HG02885 (cell line): ENCODE measurements around the gene NUP133.
A peak's percentile ranks its signal among the peaks of the same experiment; 100 is the strongest.

Source experiments
- ATAC-seq: cut with Tn5 transposase; IDR thresholded peaks from one replicate; pipeline ENCODE4 v1.9.1; 2021; ENCODE audit warnings: mild to moderate bottlenecking; ENCODE audit not compliant: unreplicated experiment, poor library complexity

The NUP133 gene

DNA sequence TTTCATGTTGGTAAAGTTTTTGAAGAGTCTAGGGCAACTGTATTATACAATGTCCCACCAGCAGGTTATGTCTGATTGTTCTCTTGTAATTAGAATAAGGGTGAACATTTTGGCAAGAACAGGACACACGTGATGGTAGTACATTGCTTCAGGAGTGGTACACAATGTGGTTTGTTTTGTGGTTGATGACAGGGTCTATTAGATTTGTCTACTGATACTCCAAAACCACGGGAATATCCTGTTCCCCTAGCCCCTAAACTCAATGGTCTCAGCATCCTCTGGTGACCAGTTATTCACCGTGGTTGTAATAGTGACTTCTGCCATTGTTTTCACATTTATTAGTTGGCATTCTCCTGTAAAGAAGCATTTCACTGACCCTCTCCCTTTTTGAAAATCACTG, 52.1 kb downstream of the NUP133 start:
- no peak for ATAC-seq

DNA sequence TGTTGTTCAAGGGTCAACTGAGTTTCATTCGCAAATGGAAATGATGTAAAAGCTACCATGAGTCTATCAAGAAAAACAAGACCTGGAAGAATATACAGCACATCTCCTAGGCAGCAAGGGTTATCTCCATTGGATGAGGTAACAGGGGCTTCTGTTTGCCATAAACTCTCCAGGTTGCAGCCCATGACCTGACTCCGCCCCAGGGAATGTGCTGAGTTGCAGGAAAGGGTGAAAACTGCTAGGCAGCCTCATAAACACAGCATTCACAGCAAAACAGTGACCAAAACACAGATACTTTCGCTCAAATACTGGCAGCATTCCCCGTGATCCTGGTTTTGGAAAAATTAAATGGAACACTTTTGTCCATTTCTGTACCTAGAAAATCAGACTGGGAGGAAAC, 54.1 kb downstream of the NUP133 start:
- ATAC-seq: no peak

DNA sequence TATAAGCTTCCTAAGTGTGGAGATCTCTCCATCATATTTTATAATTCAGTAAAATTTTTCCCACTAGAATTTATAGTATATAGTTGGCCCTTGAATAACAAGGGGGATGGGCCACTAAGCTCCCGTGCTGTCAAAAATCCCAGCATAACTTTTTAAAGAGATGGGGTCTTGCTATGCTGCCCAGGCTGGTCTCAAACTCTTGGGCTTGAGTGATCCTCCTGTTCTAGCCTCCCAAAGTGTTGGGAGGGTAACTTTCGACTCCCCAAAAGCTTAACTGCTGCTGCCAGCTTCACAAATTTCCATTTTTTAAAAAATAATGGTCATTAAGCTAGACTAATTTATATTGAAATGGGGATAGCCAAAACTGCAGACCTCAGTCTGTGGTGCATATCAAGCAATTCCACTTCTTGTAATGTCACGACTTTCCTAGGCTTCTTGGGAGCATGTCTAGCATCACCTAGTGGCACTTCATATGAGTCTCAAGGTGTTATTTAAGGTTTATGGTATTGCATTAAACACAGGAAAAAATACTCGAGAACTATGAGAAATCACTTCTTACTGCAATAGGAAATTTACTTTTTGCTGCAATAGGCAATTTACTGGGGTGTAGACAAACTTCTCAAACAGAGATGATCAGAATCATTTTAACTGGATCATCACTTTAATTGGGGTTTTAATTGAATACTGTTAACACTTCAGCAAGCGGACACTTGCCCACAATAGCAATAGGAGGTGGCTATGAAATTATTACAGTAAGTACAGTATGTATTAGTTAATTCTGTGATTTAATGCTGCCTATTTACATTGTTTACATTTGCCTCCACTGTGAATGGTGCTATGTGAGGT, 55.0 kb downstream of the NUP133 start:
- no peak for ATAC-seq

DNA sequence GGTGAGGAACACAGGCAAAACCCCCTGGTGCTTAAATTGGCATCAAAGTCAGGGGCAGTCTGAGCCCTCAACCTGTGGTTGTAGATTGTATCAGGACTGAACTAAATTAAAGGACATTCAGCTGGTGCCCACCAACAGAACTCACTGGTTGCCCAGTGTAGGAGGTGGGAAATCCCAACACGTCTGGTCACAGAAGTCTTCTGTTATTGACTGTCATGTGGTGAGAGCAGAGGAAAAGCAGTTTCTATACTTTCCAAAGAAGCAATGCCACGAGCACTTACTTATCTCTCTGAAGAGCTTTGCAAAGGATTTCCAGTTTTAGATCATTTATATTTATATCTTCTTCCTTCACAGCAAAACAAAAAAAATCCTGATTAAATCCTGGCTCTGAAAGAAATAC, 59.3 kb downstream of the NUP133 start:
- ATAC-seq: no peak

DNA sequence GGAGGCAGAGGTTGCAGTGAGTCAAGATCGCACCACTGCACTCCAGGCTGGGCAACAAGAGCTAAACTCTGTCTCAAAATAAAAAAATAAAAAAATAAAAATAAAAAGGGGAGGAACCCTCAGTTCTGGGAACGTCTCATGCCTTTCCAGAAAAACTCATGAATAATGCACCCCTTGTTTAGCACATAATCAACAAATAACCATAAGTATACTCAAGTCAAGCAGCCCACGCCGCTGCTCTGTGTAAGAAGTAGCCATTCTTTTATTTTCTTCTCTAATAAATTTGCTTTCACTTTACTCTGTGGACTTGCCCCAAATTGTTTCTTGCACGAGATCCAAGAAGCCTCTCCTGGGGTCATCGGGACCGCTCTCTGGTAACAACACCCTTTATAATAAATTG, 59.8 kb downstream of the NUP133 start:
- ATAC-seq: no peak

DNA sequence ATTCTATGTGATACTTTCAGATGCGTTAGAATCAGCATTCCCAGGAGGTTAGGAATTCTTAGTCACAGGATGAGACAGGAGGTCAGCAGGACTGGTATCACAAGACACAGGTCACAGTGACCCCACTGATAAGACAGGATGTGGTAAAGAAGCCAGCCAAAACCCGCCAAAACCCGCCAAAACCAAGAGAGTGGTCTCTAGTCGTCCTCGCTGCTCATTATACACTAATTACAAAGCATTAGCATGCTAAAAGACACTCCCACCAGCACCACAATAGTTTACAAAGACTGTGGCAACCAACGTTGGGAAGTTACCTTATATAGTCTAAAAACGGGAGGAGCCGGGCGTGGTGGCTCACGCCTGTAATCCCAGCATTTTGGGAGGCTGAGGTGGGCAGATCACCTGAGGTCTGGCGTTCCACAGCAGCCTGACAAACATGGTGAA, 60.3 kb downstream of the NUP133 start:
- no peak for ATAC-seq

DNA sequence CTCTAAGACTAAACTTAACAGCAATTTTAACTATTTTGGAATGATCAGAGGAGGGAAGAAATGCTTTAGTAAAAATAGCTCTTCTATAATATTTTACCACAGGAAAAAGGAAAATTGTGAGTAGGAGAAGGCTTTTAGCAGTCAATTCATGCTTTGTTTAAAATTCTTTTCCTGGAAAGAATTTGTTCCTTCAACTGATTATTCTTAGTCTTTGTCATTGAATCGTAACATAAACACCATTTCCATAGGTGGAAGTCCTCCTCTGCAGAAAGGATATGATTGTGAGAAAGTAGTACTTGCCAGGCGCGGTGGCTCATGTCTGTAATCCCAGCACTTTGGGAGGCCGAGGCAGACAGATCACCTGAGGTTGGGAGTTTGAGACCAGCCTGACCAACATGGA, 62.3 kb downstream of the NUP133 start:
- no peak for ATAC-seq

DNA sequence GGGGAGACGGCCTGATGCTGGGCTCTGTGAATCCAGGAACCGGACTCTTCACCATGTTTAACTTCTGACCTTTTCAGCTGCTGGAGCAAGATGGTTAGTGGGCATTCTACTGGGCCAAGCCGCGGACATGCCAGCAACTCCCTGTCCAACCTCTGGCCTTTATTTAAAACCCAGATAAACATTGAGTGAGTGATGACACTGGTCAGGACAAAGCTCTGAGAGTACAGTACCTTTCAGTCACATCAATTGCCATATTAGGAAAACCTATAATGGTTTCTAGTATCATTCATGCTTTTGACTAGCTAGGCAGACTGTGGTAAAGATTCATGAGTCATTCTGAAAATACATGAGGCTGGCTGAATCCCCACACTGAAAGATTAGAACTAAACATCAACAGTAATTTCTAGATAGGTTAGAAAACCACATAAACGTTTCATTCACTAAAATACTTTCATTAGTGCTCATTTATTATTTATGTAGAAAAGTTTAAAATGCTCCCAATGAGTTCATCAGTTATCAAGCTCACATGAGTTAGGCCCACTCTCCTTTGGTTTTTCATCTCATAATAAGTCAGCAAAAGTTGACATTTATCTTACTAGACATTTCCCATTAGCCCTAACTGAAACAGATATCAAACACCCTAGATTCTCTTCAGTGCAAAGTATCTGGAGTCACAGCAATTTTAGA, 67.1 kb downstream of the NUP133 start:
- peak; percentile 98 for ATAC-seq

DNA sequence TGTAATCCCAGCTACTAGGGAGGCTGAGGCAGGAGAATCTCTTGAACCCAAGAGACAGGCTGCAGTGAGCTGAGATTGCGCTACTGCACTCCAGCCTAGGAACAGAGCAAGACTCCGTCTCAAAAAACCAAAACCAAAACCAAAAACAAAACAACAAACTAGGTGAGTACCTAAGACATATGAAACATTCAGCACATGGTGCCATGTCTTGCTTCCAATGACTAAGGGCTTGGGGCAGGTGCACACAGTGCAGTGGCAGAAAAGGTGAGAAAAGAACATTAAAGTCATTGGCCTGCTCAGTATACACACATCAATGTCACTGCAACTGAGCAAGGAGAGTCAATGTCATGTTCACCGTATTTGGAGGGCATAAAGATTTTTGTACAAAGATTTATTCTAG, 70.1 kb downstream of the NUP133 start:
- ATAC-seq: no peak

DNA sequence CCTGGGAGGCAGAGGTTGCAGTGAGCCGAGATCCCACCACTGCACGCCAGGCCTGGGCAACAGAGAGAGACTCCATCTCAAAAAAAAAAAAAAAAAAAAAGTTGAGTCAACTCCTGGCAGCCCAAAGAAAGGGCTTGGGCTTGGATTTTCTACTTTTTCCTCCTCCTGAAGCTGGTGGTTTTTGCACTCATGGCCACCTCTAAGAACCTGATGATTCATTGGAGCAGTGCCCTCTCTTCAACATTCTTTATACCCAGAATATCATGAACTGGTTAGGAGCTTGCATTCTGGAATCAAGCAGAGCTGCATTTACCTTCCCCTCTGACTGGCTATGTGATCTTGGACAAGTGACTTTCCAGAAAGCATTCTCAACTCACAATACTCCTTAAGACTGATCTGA, 70.7 kb downstream of the NUP133 start:
- ATAC-seq: no peak

DNA sequence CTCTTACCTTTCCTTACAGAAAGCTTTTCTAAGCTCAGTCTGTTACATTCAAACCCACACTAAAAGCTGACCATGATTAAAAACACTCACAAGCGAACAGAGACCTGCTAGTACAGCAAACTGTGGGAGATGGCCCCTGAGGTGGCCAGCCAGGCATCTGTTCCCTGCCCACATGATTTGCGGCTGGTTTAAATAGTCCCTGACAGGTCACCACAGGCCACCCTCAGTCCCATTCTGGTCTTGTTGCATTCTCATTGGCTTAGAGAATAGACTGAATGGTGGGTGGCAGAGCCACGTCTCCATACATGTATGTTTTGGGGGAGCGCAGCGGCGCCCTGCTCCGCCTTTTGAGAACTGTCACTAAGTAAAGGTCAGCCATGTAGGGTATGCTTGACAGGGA, 71.9 kb downstream of the NUP133 start:
- no peak for ATAC-seq

DNA sequence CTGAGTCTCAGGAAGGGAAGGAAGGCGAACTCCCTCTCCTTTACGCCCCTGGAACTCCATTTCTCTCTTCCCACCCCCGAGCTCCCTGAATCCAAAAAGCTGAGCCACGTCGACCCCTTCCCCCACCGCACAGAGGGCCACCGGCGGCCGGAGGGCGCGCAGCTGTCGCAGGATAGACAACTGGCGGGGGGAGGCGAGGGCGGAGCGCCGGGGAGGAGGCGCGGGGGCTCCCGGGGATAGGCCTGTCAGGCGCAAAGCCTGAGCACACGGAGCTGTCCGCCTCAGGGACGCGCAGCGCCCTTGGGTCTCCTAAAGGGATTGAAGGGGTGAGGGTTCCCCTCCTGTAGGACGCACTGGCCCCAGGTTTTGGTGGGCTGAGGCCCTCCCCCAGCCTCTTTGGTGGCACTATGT, 73.5 kb downstream of the NUP133 start:
- no peak for ATAC-seq

DNA sequence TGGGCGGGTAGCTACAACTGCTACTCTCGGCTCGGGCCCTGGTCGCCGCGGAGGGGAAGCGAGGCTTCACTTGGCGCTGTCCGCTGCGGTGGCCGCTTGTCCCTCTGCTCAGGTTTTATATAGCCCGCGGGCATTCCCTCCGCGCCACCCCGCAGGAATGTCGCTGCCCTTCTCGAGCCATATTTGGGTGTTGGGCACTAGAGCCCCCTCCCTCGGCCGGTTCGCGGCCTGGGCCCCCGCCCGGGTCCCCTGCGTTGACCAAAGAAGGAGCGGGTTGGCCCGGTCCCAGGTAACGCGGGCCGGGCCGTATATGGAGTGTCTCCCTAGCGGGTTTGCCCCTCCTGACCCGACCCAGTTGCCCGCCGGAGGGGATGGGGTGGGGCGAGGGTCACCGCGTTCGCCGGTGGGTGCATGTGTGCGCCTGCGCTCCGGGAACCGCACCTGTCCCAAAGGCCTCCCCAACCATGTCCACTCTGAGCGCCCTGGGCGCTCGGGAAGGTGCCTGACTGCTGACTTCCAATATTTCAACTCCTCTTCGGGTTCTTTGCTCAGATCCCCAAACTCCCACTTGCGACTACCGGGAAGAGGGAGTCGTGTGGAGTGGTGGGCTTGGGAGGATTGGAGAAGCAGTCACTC, 74.0 kb downstream of the NUP133 start, which contains the start of gene ACTA1:
TSS of gene ACTA1 (minus strand) at position 90 of the 636 bp plus-strand sequence. CDS start 979 bp downstream, outside the sequence.
- ATAC-seq: no peak

DNA sequence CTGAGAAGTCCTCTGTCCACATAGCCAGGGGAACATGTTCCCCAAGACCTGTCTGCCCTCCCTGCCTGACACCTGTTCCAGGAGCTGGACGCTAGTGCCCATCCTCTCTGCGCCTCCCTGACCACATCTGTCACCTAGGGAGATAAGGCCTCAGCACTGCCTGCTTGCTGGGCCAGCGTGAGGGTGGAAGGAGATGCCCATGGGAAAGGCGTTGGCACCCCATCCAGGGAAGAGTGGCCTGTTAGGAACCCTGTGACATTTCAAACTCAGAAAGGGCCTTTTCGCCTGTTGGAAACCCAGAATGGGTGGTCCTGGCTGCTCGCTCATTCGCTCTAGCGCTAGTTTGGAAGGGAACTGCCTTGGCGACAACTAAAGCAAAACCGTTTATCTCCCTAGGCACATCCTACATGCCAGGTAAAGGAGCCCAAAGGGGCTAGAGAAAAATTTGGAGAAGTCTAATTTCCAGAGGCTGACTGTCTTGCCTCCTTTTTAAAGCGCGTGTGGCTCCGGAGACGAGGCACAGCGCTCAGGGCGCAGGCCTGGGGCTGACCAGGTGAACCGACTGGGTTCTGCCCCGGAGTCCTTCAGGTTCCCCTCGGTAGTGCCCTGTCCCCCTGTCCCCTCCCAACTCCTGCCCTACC, 74.7 kb downstream of the NUP133 start:
- no peak for ATAC-seq

DNA sequence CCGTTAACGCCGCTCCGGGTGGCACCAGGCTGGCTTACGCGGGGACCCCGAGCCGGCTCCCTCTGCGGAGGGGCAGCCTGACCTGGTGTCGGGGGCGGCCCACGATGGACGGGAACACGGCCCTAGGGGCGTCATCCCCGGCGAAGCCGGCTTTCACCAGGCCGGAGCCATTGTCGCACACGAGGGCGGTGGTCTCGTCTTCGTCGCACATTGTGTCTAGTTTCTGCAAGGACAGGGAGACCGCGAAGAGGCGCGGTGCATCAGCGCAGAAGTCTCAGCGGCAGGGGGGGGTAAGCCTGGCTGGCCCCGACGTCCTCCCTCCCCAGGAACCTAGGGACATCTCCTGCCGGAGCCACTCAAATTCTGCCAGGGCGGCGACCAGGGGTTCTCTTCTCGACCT, 75.2 kb downstream of the NUP133 start:
- ATAC-seq: no peak

DNA sequence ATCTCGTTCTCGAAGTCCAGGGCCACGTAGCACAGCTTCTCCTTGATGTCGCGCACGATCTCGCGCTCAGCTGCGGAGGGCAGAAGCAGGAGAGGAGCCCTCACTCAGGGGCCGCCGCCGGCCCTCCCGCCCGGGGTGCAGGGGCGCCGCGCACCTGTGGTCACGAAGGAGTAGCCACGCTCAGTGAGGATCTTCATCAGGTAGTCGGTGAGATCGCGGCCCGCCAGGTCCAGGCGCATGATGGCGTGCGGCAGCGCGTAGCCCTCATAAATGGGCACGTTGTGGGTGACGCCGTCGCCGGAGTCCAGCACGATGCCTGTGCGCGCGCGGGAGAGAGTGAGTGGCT, 76.1 kb downstream of the NUP133 start:
- no peak for ATAC-seq

DNA sequence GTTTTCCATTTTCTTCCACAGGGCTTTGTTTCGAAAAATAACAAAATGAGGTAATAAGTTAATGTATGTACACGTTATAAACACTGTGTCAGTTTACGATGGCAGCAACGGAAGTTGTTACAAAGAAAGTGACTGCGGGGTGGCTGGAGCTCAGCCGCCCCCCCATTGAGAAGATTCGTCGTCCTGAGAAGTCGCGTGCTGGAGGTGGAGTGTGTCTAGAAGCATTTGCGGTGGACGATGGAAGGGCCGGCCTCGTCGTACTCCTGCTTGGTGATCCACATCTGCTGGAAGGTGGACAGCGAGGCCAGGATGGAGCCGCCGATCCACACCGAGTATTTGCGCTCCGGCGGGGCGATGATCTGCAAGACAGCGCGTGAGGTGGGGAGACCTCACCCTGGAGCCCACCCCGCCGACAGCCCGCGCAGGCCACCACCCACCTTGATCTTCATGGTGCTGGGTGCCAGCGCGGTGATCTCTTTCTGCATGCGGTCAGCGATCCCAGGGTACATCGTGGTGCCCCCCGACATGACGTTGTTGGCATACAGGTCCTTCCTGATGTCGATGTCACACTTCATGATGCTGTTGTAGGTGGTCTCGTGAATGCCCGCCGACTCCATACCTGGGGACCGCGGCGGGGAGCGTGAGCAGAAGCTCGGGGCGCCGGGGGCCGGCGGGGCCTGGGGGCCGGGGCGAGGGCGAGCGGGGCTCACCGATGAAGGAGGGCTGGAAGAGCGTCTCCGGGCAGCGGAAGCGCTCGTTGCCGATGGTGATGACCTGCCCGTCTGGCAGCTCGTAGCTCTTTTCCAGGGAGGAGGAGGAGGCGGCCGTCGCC, 76.6 kb downstream of the NUP133 start:
- ATAC-seq: no peak

DNA sequence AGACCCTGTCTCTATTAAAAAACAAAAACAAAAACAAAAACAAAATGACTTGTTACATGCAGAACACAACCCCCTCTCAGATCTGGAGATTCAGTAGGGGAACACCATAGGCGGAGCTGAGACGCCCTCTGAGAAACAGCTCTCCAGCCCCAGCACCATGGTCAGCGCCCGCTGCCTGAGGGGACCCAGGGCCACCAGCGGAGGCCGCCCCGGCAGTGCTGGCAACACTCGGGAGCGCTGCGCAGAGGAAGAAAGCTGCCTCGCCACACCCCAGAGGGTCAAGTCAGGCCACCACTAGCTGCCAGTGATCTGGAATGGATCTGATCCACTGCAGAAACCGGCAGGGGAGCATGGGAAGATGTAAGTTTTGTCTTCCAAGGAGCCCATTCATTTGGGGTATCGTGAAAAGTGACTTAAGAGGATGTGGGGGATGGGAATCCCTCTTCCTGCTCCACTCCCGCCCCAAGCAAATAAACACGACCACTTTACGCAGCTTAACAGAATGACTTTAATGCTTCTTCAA, 77.3 kb downstream of the NUP133 start:
- no peak for ATAC-seq

DNA sequence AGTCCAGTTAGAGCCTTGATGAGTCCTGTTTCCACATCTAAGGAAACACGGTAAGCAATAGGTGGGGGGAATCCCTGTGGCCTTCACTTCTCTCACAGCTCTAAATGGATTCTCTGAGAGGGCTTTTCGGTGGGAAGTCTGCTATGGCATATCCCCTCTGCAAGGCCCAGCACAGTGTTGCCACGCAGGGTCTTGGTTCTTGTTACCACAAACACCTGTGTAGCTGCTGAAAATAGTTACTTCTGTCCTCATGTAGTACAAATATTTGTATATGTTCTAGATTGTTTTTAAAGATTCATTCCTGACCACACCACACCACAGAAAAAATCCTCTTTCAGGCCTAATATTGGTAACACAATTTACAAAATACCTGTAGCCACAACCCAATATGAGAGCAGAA, 79.9 kb downstream of the NUP133 start:
- no peak for ATAC-seq

DNA sequence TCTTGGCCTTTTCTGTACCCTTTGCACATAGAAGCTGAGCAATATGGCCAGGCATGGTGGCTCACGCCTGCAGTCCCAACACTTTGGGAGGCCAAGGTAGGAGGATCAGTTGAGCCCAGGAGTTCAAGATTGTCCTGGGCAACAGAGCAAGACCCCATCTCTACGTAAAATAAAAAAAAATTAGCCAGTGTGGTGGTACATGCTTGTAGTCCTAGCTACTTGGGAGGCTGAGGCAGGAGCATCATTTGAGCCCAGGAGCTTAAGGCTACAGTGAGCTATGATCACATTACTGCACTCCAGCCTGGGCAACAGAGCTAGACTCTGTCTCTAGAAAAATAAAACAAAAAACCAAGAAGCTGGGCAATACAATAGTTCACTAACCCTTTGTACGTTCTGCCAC, 80.6 kb downstream of the NUP133 start:
- ATAC-seq: no peak
